Stimulated activated memory B cell treated with anti-CD40 and anti-IgM and Interleukin-4, amounts not matched to agents 10 μg/mL and 1 μg/mL and 100 μg/mL, for 72 hours (primary cell): ENCODE data around the gene CSMD2.

Experiments used
- ATAC-seq: fragments of 150-1000 bp; cut with Tn5 transposase; 2 replicates; pipeline ENCODE4 v1.10.0; 2021
- H3K27ac Mint-ChIP-seq: one replicate; pipeline ENCODE4 v1.8.0; 2022; ENCODE audit warnings: mild to moderate bottlenecking, mixed read lengths
- H3K27me3 Mint-ChIP-seq: one replicate; pipeline ENCODE4 v1.8.0; 2022; ENCODE audit warnings: mixed read lengths
- H3K36me3 Mint-ChIP-seq: one replicate; pipeline ENCODE4 v1.8.0; 2022; ENCODE audit warnings: mixed read lengths
- H3K4me1 Mint-ChIP-seq: one replicate; pipeline ENCODE4 v1.8.0; 2022; ENCODE audit warnings: mixed read lengths
- H3K4me3 Mint-ChIP-seq: one replicate; pipeline ENCODE4 v1.8.0; 2022; ENCODE audit warnings: mild to moderate bottlenecking, moderate library complexity, mixed read lengths
- H3K9me3 Mint-ChIP-seq: one replicate; pipeline ENCODE4 v1.8.0; 2022; ENCODE audit warnings: mixed read lengths

CSMD2 gene

GRCh38 chr1:33741749-33742148 is 423.3 kb downstream of the CSMD2 start:
- no peaks in the 10 kb centered on the region for H3K27me3 Mint-ChIP-seq
- H3K9me3 Mint-ChIP-seq = no peaks in the 10 kb centered on the region
- no peaks in the 10 kb centered on the region for H3K36me3 Mint-ChIP-seq
- no peaks in the 10 kb centered on the region for H3K4me1 Mint-ChIP-seq
- no peak overlapping the region for H3K27ac Mint-ChIP-seq
- no peak overlapping the region for H3K4me3 Mint-ChIP-seq
- no peak for ATAC-seq

GRCh38 chr1:33740040-33740744 is 424.8 kb downstream of the CSMD2 start:
- no peak for ATAC-seq
- H3K4me1 Mint-ChIP-seq = no peaks in the 10 kb centered on the region
- no peaks in the 10 kb centered on the region for H3K9me3 Mint-ChIP-seq
- no peak overlapping the region for H3K27ac Mint-ChIP-seq
- no peak overlapping the region for H3K4me3 Mint-ChIP-seq
- peaks cover 9% of the 10 kb centered on the region for H3K27me3 Mint-ChIP-seq
- H3K36me3 Mint-ChIP-seq = no peaks in the 10 kb centered on the region

GRCh38 chr1:33738976-33739375 is 426.1 kb downstream of the CSMD2 start:
- H3K4me1 Mint-ChIP-seq = no peaks in the 10 kb centered on the region
- H3K4me3 Mint-ChIP-seq = no peak overlapping the region
- ATAC-seq = no peak
- H3K36me3 Mint-ChIP-seq = no peaks in the 10 kb centered on the region
- H3K27ac Mint-ChIP-seq = no peak overlapping the region
- H3K9me3 Mint-ChIP-seq = no peaks in the 10 kb centered on the region
- H3K27me3 Mint-ChIP-seq = peaks cover 18% of the 10 kb centered on the region

GRCh38 chr1:33738536-33738935 is 426.5 kb downstream of the CSMD2 start:
- Mint-ChIP-seq H3K4me3 (no peak overlapping the region), H3K36me3 (no peaks in the 10 kb centered on the region), H3K27me3 (peaks cover 18% of the 10 kb centered on the region), H3K9me3 (no peaks in the 10 kb centered on the region), H3K4me1 (no peaks in the 10 kb centered on the region), H3K27ac (no peak overlapping the region)
- ATAC-seq = no peak

GRCh38 chr1:33736496-33736895 is 428.5 kb downstream of the CSMD2 start:
- no peak for ATAC-seq
- Mint-ChIP-seq H3K9me3 (peaks cover 3% of the 10 kb centered on the region), H3K4me1 (no peaks in the 10 kb centered on the region), H3K36me3 (no peaks in the 10 kb centered on the region), H3K27me3 (peaks cover 26% of the 10 kb centered on the region), H3K27ac (no peak overlapping the region), H3K4me3 (no peak overlapping the region)

GRCh38 chr1:33735624-33736023 is 429.4 kb downstream of the CSMD2 start:
- Mint-ChIP-seq H3K9me3 (peaks cover 3% of the 10 kb centered on the region), H3K36me3 (no peaks in the 10 kb centered on the region), H3K27ac (no peak overlapping the region), H3K4me3 (no peak overlapping the region), H3K4me1 (no peaks in the 10 kb centered on the region), H3K27me3 (peaks cover 26% of the 10 kb centered on the region)
- no peak for ATAC-seq

GRCh38 chr1:33727310-33727709 is 437.7 kb downstream of the CSMD2 start:
- ATAC-seq = peak; percentile 6
- Mint-ChIP-seq H3K4me3 (no peak overlapping the region), H3K27ac (no peak overlapping the region)

GRCh38 chr1:33726274-33726804 is 438.7 kb downstream of the CSMD2 start:
- no peak overlapping the region for H3K27ac Mint-ChIP-seq
- no peak overlapping the region for H3K4me3 Mint-ChIP-seq
- H3K27me3 Mint-ChIP-seq = peaks cover 19% of the 10 kb centered on the region
- H3K4me1 Mint-ChIP-seq = no peaks in the 10 kb centered on the region
- no peak for ATAC-seq
- H3K36me3 Mint-ChIP-seq = no peaks in the 10 kb centered on the region
- H3K9me3 Mint-ChIP-seq = no peaks in the 10 kb centered on the region

More at GRCh38 chr1:33727310-33727709, 437.7 kb downstream of the CSMD2 start:
- Mint-ChIP-seq H3K4me1 (no peaks in the 10 kb centered on the region), H3K36me3 (no peaks in the 10 kb centered on the region), H3K9me3 (peaks cover 3% of the 10 kb centered on the region), H3K27me3 (peaks cover 27% of the 10 kb centered on the region)

- ATAC-seq = no peak
- peaks cover 19% of the 10 kb centered on the region for H3K27me3 Mint-ChIP-seq
- H3K4me3 Mint-ChIP-seq = no peak overlapping the region
- no peaks in the 10 kb centered on the region for H3K36me3 Mint-ChIP-seq
- H3K4me1 Mint-ChIP-seq = no peaks in the 10 kb centered on the region
- H3K27ac Mint-ChIP-seq = no peak overlapping the region
- H3K9me3 Mint-ChIP-seq = no peaks in the 10 kb centered on the region
These were observed 439.4 kb downstream of the CSMD2 start for GRCh38 chr1:33725556-33726160.

- Mint-ChIP-seq H3K9me3 (no peaks in the 10 kb centered on the region), H3K27me3 (peaks cover 14% of the 10 kb centered on the region), H3K27ac (no peak overlapping the region), H3K4me3 (no peak overlapping the region), H3K36me3 (no peaks in the 10 kb centered on the region), H3K4me1 (no peaks in the 10 kb centered on the region)
- ATAC-seq = no peak
These were observed 440.0 kb downstream of the CSMD2 start for GRCh38 chr1:33725037-33725436.

GRCh38 chr1:33724348-33724747 is 440.7 kb downstream of the CSMD2 start:
- ATAC-seq = no peak
- Mint-ChIP-seq H3K27me3 (peaks cover 7% of the 10 kb centered on the region), H3K9me3 (no peaks in the 10 kb centered on the region), H3K27ac (no peak overlapping the region), H3K4me3 (no peak overlapping the region), H3K4me1 (no peaks in the 10 kb centered on the region), H3K36me3 (no peaks in the 10 kb centered on the region)

- H3K27me3 Mint-ChIP-seq = no peaks in the 10 kb centered on the region
- H3K27ac Mint-ChIP-seq = no peak overlapping the region
- no peaks in the 10 kb centered on the region for H3K4me1 Mint-ChIP-seq
- no peaks in the 10 kb centered on the region for H3K36me3 Mint-ChIP-seq
- no peak overlapping the region for H3K4me3 Mint-ChIP-seq
- no peak for ATAC-seq
- no peaks in the 10 kb centered on the region for H3K9me3 Mint-ChIP-seq
These were observed 441.8 kb downstream of the CSMD2 start for GRCh38 chr1:33723251-33723650.

GRCh38 chr1:33721301-33721815 is 443.7 kb downstream of the CSMD2 start:
- Mint-ChIP-seq H3K27ac (no peak overlapping the region), H3K9me3 (no peaks in the 10 kb centered on the region), H3K36me3 (no peaks in the 10 kb centered on the region), H3K27me3 (no peaks in the 10 kb centered on the region), H3K4me1 (no peaks in the 10 kb centered on the region), H3K4me3 (no peak overlapping the region)
- no peak for ATAC-seq

GRCh38 chr1:33719771-33720670 is 445.0 kb downstream of the CSMD2 start:
- Mint-ChIP-seq H3K4me3 (no peak overlapping the region), H3K9me3 (no peaks in the 10 kb centered on the region), H3K27me3 (peaks cover 2% of the 10 kb centered on the region), H3K36me3 (no peaks in the 10 kb centered on the region), H3K4me1 (no peaks in the 10 kb centered on the region), H3K27ac (no peak overlapping the region)
- ATAC-seq = peak; percentile 25

GRCh38 chr1:33719326-33719725 is 445.7 kb downstream of the CSMD2 start:
- ATAC-seq = no peak
- Mint-ChIP-seq H3K9me3 (no peaks in the 10 kb centered on the region), H3K27ac (no peak overlapping the region), H3K36me3 (no peaks in the 10 kb centered on the region), H3K27me3 (peaks cover 8% of the 10 kb centered on the region), H3K4me3 (no peak overlapping the region), H3K4me1 (no peaks in the 10 kb centered on the region)
